Neural progenitor cell (in vitro differentiated cells): ENCODE measurements around the gene ERN1. TPM values are rescaled to one million over a fixed set of nuclear protein-coding genes. Genes with fewer than 3 reads are reported as not detected.

ENCODE experiments used
- DNase-seq: peaks from one replicate; pipeline ENCODE4 v3.0.0-alpha.2; 2016; ENCODE audit warnings: low spot score
- H2AFZ ChIP-seq: fragments of 200-600 bp; sonication (generic); replicated peaks from 2 replicates; pipeline ENCODE4 v1.6.1; 2016; ENCODE audit warnings: antibody characterized with exemption
- H3F3A ChIP-seq: fragments of 200-600 bp; sonication (generic); 2 replicates; pipeline ENCODE4 v1.6.1; 2016; ENCODE audit warnings: antibody characterized with exemption, low read depth
- H3K27ac ChIP-seq: fragments of 200-600 bp; sonication (generic); 2 replicates; pipeline ENCODE4 v1.5.1; 2016; ENCODE audit warnings: mild to moderate bottlenecking
- H3K27me3 ChIP-seq: fragments of 200-600 bp; sonication (generic); 2 replicates; pipeline ENCODE4 v1.6.1; 2016; ENCODE audit warnings: mild to moderate bottlenecking, moderate library complexity
- H3K36me3 ChIP-seq: fragments of 200-600 bp; sonication (generic); 2 replicates; pipeline ENCODE4 v1.5.1; 2016
- H3K4me1 ChIP-seq: fragments of 200-600 bp; sonication (generic); 2 replicates; pipeline ENCODE4 v1.6.1; 2016; ENCODE audit warnings: mixed run types
- H3K4me2 ChIP-seq: fragments of 200-600 bp; sonication (generic); 2 replicates; pipeline ENCODE4 v1.6.1; 2016
- H3K4me3 ChIP-seq: fragments of 200-600 bp; sonication (generic); 2 replicates; pipeline ENCODE4 v1.5.1; 2016
- H3K79me2 ChIP-seq: fragments of 200-600 bp; sonication (generic); 2 replicates; pipeline ENCODE4 v1.6.1; 2016; ENCODE audit warnings: low read depth
- H3K9ac ChIP-seq: fragments of 200-600 bp; sonication (generic); 2 replicates; pipeline ENCODE4 v1.6.1; 2016
- H3K9me3 ChIP-seq: fragments of 200-600 bp; sonication (generic); 2 replicates; pipeline ENCODE4 v1.5.1; 2016; ENCODE audit warnings: low read depth
- H4K20me1 ChIP-seq: fragments of 200-600 bp; sonication (generic); 2 replicates; pipeline ENCODE4 v1.6.1; 2016; ENCODE audit warnings: low read depth
- H3K27ac Mint-ChIP-seq: 3 replicates; pipeline ENCODE4 v1.8.0; 2021; ENCODE audit warnings: mixed read lengths
- H3K27me3 Mint-ChIP-seq: 2 replicates; pipeline ENCODE4 v1.8.0; 2022; ENCODE audit warnings: low read depth, mild to moderate bottlenecking, inconsistent platforms, moderate library complexity, mixed read lengths; ENCODE audit not compliant: insufficient read depth
- H3K36me3 Mint-ChIP-seq: 3 replicates; pipeline ENCODE4 v1.8.0; 2021; ENCODE audit warnings: mixed read lengths
- H3K4me1 Mint-ChIP-seq: 3 replicates; pipeline ENCODE4 v1.8.0; 2021; ENCODE audit warnings: mixed read lengths
- H3K4me3 Mint-ChIP-seq: 3 replicates; pipeline ENCODE4 v1.8.0; 2021; ENCODE audit warnings: mild to moderate bottlenecking, moderate library complexity, mixed read lengths
- H3K9me3 Mint-ChIP-seq: 3 replicates; pipeline ENCODE4 v1.8.0; 2020; ENCODE audit warnings: mixed read lengths
- CTCF ChIP-seq: fragments of 200-600 bp; sonication (generic); IDR thresholded peaks from 2 replicates; pipeline ENCODE4 v1.5.1; 2017; ENCODE audit warnings: antibody characterized with exemption, mild to moderate bottlenecking
- EZH2 ChIP-seq: fragments of 200-600 bp; sonication (generic); IDR thresholded peaks from 2 replicates; pipeline ENCODE4 v1.6.1; 2017; ENCODE audit warnings: antibody characterized with exemption, mild to moderate bottlenecking, moderate library complexity
- EZH2phosphoT487 ChIP-seq: fragments of 200-600 bp; sonication (generic); IDR thresholded peaks from 2 replicates; pipeline ENCODE4 v1.6.1; 2017; ENCODE audit warnings: antibody characterized with exemption
- total RNA-seq: library from RNA; depleted of rRNA; stranded (reverse); fragments of >200 nt; gene quantifications from 2 replicates; pipeline ENCODE4 v1.2.3, GENCODE V29; 2015; ENCODE audit warnings: low replicate concordance

ERN1 gene
- total RNA-seq, 1 donor from 2014 or later: 2.4 TPM

DNA sequence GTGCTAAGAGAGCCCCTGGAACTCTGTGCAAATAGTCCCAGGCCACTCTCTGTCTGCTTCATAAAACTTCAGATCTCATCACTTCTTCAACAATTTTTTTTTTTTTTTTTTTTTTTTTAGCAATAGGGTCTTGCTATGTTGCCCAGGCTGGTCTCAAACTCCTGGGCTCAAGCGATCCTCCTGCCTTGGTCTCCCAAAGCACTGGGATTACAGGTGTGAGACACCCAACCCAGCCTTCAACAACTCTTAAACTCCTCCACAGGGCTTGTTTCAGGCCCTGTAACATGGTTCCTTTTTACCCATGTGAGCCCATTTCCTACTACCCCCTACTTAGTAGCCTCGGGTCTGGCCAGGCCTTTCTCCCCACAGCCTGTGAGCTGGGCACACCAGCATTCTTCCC lies 70.2 kb downstream of the ERN1 start:
- H3K27me3 ChIP-seq: no peaks in the 10 kb centered on the region
- no peak overlapping the region for H3K27ac ChIP-seq
- no peaks in the 10 kb centered on the region for H3K36me3 ChIP-seq
- H3K4me1 ChIP-seq: no peaks in the 10 kb centered on the region
- peaks cover 4% of the 10 kb centered on the region for H3K36me3 Mint-ChIP-seq
- H3K4me2 ChIP-seq: no peak overlapping the region
- no peaks in the 10 kb centered on the region for H3K79me2 ChIP-seq
- no peak overlapping the region for H3K4me3 Mint-ChIP-seq
- H2AFZ ChIP-seq: no peak overlapping the region
- no peak overlapping the region for H3K4me3 ChIP-seq
- no peaks in the 10 kb centered on the region for H4K20me1 ChIP-seq
- no peaks in the 10 kb centered on the region for H3K9me3 Mint-ChIP-seq
- no peaks in the 10 kb centered on the region for H3K4me1 Mint-ChIP-seq
- H3F3A ChIP-seq: no peaks in the 10 kb centered on the region
- H3K27me3 Mint-ChIP-seq: no peaks in the 10 kb centered on the region
- DNase-seq: no peak
- no peak for TF ChIP-seq EZH2phosphoT487
- no peak for TF ChIP-seq CTCF
- no peak for TF ChIP-seq EZH2
- H3K9ac ChIP-seq: no peak overlapping the region
- no peaks in the 10 kb centered on the region for H3K9me3 ChIP-seq
- no peak overlapping the region for H3K27ac Mint-ChIP-seq

DNA sequence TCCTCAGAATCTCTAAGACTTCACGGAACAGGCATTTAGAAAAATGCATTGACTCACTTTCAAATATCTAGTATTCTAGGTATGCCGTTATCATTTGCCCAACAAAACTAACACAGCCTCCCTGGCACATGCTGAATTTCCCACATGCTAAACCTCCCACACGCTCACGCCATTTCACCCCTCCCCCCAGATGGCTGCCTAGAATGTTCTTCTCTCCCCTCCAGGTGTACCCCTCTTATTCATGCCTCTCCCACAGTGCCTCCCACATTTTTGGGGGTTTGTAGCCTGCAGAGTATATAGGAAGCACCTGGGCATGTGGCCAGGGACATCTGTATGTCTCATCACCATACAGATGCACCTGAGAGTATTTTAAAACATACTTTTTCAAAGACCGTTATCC lies 71.3 kb downstream of the ERN1 start:
- no peak overlapping the region for H3K4me3 Mint-ChIP-seq
- Histone ChIP-seq H4K20me1 (no peaks in the 10 kb centered on the region), H3K4me1 (no peaks in the 10 kb centered on the region), H3K27me3 (no peaks in the 10 kb centered on the region), H3K9me3 (no peaks in the 10 kb centered on the region), H3K36me3 (no peaks in the 10 kb centered on the region), H3K4me3 (no peak overlapping the region), H3K4me2 (no peak overlapping the region), H3K27ac (no peak overlapping the region), H3F3A (no peaks in the 10 kb centered on the region), H3K79me2 (no peaks in the 10 kb centered on the region), H3K9ac (no peak overlapping the region), H2AFZ (no peak overlapping the region)
- DNase-seq: no peak
- H3K27me3 Mint-ChIP-seq: peaks cover 2% of the 10 kb centered on the region
- H3K4me1 Mint-ChIP-seq: no peaks in the 10 kb centered on the region
- TF ChIP-seq CTCF: no peak
- H3K27ac Mint-ChIP-seq: no peak overlapping the region
- H3K36me3 Mint-ChIP-seq: peaks cover 4% of the 10 kb centered on the region
- no peaks in the 10 kb centered on the region for H3K9me3 Mint-ChIP-seq

- H3K9me3 Mint-ChIP-seq: no peaks in the 10 kb centered on the region
- H3K4me2 ChIP-seq: no peak overlapping the region
- TF ChIP-seq CTCF: no peak
- DNase-seq: no peak
- H3K4me3 ChIP-seq: no peak overlapping the region
- peaks cover 9% of the 10 kb centered on the region for H3K36me3 Mint-ChIP-seq
- peaks cover 2% of the 10 kb centered on the region for H3K27me3 Mint-ChIP-seq
- peak overlapping the region; percentile 48 for H3K4me3 Mint-ChIP-seq
- no peak overlapping the region for H3K9ac ChIP-seq
- no peak overlapping the region for H2AFZ ChIP-seq
- no peaks in the 10 kb centered on the region for H3K4me1 Mint-ChIP-seq
- H3K27me3 ChIP-seq: no peaks in the 10 kb centered on the region
- H3K36me3 ChIP-seq: no peaks in the 10 kb centered on the region
- no peaks in the 10 kb centered on the region for H3K79me2 ChIP-seq
- no peaks in the 10 kb centered on the region for H3F3A ChIP-seq
- H3K4me1 ChIP-seq: no peaks in the 10 kb centered on the region
- no peaks in the 10 kb centered on the region for H3K9me3 ChIP-seq
- H4K20me1 ChIP-seq: no peaks in the 10 kb centered on the region
- no peak overlapping the region for H3K27ac ChIP-seq
- no peak overlapping the region for H3K27ac Mint-ChIP-seq
These were observed 72.2 kb downstream of the ERN1 start for GRCh38 chr17:64057701-64058263.
